Coronary artery (tissue), 2 donors: ENCODE data around the gene KCNJ12.
"Not testable (repeated sequence)": the region's sequence is repeated elsewhere in the genome, so short reads cannot be mapped to it uniquely, and the experiment has no call there.

ENCODE experiments used
- DNase-seq: peaks from one replicate; pipeline ENCODE4 v3.0.0-alpha.2; 2017; ENCODE audit warnings: low spot score
- H3K27ac ChIP-seq, 2 donors: fragments of 200-600 bp; sonication (generic); one replicate each; pipeline ENCODE4 v1.5.1; 2016 to 2019
- H3K4me3 ChIP-seq: fragments of 200-600 bp; sonication (generic); 2 replicates; pipeline ENCODE4 v1.5.1; 2016; ENCODE audit warnings: mild to moderate bottlenecking, moderate library complexity
- TF ChIP-seq, protein P1 (sequence below): fragments of 200-600 bp; sonication (generic); IDR thresholded peaks from one replicate; pipeline ENCODE4 v1.5.1; 2019; ENCODE audit warnings: antibody characterized with exemption

Gene KCNJ12

DNA sequence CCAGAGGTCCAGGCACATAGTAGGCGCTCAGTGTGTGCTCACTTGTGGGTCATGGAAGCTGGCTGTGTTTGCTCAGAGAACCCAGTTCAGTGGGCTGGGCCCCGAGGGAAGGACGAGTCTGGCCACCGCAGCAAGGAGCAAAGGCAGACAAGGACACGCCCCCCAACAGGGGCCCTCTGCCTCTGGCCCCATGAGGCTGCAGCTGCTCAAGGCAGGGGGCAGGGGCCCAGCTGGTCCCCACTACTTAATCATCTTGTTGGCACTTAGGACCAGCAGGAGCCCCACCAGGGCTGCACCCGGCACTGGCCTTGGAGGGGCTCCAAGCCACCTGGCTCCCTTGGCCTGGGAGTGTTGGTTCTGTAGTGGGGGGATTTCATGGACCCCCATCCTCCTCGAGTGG, 16.1 kb downstream of the KCNJ12 start:
- no peak for DNase-seq
- no peak overlapping the region for H3K27ac ChIP-seq
- no peak overlapping the region for H3K4me3 ChIP-seq
- TF ChIP-seq, protein P1, sequence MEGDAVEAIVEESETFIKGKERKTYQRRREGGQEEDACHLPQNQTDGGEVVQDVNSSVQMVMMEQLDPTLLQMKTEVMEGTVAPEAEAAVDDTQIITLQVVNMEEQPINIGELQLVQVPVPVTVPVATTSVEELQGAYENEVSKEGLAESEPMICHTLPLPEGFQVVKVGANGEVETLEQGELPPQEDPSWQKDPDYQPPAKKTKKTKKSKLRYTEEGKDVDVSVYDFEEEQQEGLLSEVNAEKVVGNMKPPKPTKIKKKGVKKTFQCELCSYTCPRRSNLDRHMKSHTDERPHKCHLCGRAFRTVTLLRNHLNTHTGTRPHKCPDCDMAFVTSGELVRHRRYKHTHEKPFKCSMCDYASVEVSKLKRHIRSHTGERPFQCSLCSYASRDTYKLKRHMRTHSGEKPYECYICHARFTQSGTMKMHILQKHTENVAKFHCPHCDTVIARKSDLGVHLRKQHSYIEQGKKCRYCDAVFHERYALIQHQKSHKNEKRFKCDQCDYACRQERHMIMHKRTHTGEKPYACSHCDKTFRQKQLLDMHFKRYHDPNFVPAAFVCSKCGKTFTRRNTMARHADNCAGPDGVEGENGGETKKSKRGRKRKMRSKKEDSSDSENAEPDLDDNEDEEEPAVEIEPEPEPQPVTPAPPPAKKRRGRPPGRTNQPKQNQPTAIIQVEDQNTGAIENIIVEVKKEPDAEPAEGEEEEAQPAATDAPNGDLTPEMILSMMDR, result no peak

DNA sequence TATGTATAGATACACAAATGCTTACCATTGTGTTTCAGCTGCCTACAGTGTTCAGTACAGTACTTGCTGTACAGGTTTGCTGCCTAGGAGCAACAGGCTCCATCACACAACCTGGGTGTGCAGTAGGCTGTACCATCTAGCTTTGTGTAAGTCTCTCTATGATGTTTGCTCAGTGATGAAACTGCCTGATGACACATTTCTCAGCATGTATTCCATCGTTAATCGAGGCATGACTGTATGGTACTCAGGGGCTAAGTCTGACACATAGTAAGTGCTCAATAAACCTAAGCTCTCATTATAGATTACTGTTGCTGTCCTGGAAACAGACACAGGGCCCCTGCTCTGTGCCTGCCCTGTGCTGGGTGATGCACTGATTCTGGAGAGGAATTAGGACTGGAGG, 18.1 kb downstream of the KCNJ12 start:
- Histone ChIP-seq H3K4me3 (no peak overlapping the region), H3K27ac (no peak overlapping the region)
- TF ChIP-seq, protein P1, result no peak
- no peak for DNase-seq

DNA sequence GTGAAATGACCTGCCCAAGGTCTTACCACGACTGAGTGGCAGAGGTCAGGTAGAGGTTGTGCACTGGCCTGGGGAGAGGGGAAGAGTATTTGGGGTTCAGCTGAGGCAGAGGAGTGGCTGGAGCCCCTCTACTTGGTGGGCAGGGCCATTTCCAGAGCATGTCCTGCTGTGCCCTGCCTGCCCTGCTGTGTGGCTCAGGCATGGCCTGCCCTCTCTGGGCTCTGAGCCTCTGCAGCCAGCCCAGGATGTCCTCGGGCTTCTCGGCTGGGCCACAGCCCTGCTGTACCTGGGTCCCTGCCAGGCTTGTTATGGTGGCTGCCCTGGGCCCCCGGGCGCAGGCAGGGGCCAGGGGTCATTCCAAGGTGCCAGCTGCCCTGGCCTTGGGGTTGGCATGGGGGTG, 19.6 kb downstream of the KCNJ12 start:
- no peak for DNase-seq
- TF ChIP-seq, protein P1, result no peak
- Histone ChIP-seq H3K4me3 (no peak overlapping the region), H3K27ac (no peak overlapping the region)

DNA sequence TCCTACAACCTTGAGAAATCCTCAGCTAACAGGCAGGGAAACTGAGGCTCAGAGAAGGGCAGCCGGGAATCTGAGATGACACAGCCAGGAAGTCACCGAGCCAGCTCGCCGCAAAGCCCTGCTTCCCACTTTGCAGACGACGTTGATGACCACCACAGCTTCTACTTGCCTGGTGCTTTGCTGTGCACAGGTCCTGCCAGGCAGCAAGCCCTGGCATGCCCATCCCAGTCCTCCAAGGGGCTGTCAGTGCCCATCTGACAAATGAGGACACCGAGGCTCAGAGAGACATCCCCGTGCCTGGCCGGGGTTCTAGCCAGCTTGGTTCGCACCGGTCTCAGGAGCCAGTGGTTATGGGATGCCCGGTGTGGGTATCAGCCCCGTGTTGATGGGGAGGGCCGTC, 20.1 kb downstream of the KCNJ12 start:
- TF ChIP-seq, protein P1, result no peak
- no peak overlapping the region for H3K27ac ChIP-seq
- DNase-seq, result no peak
- no peak overlapping the region for H3K4me3 ChIP-seq

DNA sequence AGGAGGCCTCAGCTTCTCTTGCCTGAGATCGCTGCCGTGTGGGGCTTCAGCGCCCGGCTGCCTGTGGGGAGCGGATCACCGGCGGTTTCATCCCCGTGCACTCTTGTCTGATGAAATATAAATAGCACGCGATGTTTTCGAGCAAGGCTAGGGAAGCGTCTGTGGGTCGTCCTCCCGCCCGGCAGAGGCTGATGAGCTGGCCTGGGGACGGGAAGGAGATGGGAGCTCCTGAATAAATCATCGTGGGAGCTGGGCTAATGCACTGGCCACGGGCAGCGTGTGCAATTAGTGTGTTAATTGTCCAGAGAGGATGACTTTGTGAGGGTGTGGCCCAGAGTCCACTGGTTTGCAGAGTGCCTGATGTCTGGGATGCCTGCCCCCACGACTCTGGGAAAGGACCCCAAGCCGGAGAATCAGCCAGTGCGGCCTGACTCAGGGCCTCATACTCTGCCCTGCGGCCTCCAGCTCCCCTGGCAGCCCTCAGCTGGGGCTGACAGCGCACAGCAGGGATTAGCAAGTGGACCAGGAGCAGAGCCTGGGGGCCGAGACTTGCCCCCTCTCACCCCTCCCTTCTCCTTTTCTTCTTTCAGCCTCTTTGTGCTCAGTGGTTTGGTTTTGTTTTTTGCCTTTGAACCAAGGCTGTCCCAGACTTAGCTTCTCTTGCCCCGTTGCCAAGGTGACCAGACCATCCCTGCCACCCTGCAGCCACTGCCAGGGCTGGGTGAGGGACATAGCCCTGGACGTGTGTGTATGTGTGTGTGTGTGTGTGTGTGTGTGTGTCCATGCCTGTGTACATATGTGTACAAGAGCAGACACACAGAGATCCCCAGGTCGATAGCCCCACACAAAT, 21.4 kb downstream of the KCNJ12 start:
- TF ChIP-seq, protein P1, result no peak
- Histone ChIP-seq H3K4me3 (no peak overlapping the region), H3K27ac (peak overlapping the region in 1 of 2 donors; percentile 37)
- no peak for DNase-seq

DNA sequence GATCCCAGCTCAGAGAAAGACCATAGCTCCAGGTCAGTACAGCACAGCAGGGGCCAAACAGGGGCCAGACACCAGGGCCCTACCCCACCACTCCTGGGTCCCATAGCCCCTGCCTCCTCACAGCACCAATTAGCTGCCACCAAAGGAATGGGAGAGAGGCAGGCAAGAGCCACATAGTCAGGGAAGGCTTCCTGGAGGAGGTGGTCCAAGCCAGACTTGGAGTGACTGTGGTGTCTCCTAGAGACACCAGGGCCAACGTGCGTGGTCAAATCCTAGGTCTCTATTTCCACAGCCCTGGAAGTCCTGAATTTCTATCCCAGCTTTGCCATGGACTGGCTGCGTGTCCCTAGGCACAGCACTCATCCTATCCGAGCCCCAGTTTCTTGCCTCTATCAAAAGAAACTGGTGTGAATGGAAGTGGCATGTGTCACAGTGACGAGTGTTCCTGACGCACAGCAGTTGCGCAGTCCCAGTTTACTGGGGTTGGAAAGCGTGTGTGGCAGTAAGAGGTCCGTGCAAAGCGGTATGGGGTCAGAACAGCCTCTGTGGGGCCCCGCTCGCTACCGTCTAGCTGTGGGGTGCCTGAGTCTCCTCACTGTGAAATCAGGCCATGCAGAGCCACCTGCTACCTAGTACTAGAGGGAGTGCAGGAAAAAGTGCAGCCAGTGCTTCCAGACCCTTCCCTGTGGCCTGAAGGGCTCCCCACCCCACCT, 23.5 kb downstream of the KCNJ12 start:
- no peak for DNase-seq
- no peak overlapping the region for H3K27ac ChIP-seq
- H3K4me3 ChIP-seq, result no peak overlapping the region
- TF ChIP-seq, protein P1, result no peak

DNA sequence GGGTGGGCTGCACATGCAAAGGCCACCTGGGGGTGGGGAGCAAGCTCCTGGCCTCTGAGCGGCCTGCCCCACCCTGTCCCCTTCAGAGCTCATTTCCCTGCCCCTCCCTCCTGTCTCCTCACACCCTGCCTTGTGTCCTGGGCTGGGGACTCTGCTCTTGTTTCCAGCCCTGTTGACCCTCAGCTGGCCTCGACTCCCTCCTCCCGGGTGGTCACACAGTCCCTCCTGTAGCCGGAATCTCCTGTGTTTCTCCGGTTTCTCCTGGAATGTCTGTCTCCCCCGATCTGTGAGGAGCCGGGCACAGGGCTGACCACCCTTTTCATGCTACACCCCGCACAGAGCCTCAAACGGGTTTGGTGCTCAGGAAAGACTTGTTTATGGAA, 24.0 kb downstream of the KCNJ12 start:
- H3K4me3 ChIP-seq, DNase-seq, H3K27ac ChIP-seq: not testable (repeated sequence)
